ENCODE results near the gene ABI1. TPM values are rescaled to one million over a fixed set of nuclear protein-coding genes. Genes with fewer than 3 reads are reported as not detected.

ABI1 gene
- total and polyA plus RNA-seq, 8 donors: 13.0 to 30.0 (median 18.2) TPM

- no peak for FAIRE-seq
- no peak overlapping the region for H3K4me3 ChIP-seq
- no peak for DNase-seq
- no peaks in the 10 kb centered on the region for H3K4me1 ChIP-seq
- H3K27ac ChIP-seq: no peak overlapping the region
- H3K27me3 ChIP-seq: no peaks in the 10 kb centered on the region
- H3K36me3 ChIP-seq: no peaks in the 10 kb centered on the region
- WGBS, 2 donors: 89 to 94% methylated on average over 5 of the region's 5 CpGs
- no peak for ATAC-seq
- no peak for TF ChIP-seq CTCF (IDR thresholded peaks at IDR 0.05)
- no peaks in the 10 kb centered on the region for H3K9me3 ChIP-seq
- intact Hi-C loops (cut with DNase I): no loop called here
Measured at GRCh38 chr10:26711324-26711723, 149.4 kb downstream of the ABI1 start.

GRCh38 chr10:26706936-26707335 lies 153.8 kb downstream of the ABI1 start:
- no peaks in the 10 kb centered on the region for H3K27me3 ChIP-seq
- no peaks in the 10 kb centered on the region for H3K9me3 ChIP-seq
- H3K4me3 ChIP-seq: no peak overlapping the region
- no peak for FAIRE-seq
- WGBS, 2 donors: 89% methylated on average over 10 of the region's 10 CpGs
- H3K36me3 ChIP-seq: no peaks in the 10 kb centered on the region
- no peak overlapping the region for H3K27ac ChIP-seq
- intact Hi-C loops (cut with DNase I): no loop called here
- no peak for TF ChIP-seq CTCF (IDR thresholded peaks at IDR 0.05)
- no peaks in the 10 kb centered on the region for H3K4me1 ChIP-seq
- no peak for ATAC-seq
- DNase-seq: no peak

DNA sequence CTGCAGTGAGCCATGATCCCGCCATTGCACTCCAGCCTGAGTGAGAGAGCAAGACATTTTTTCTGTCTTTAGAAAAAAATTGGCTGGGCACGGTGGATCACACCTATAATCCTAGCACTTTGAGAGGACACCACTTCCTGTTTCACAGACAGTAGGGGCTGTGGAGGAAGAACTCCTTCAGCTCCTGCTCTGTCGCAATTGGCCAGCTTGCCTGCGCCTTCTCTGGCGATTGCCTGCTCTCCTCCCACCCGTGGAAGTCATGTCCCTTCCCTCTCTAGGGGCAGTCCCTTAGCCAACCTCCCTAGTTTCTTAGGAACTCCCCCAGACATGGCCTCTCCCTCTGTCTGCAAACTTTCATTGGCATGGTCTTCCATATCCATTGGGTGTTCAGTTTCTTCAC lies 154.6 kb downstream of the ABI1 start:
- Histone ChIP-seq H3K27ac (no peak overlapping the region), H3K36me3 (no peaks in the 10 kb centered on the region), H3K27me3 (no peaks in the 10 kb centered on the region), H3K9me3 (no peaks in the 10 kb centered on the region), H3K4me1 (no peaks in the 10 kb centered on the region), H3K4me3 (no peak overlapping the region)
- peak in 1 of 4 donors; percentile 54 for ATAC-seq
- no peak for TF ChIP-seq CTCF (IDR thresholded peaks at IDR 0.05)
- peak in 1 of 6 donors; percentile 22 for DNase-seq
- intact Hi-C loops (cut with DNase I): no loop called here
- FAIRE-seq: no peak
- WGBS, 2 donors: 87 to 88% methylated on average over 6 of the region's 6 CpGs

- FAIRE-seq (no peak), ATAC-seq (no peak), DNase-seq (no peak)
- Histone ChIP-seq H3K4me3 (no peak overlapping the region), H3K9me3 (no peaks in the 10 kb centered on the region), H3K36me3 (no peaks in the 10 kb centered on the region), H3K27me3 (no peaks in the 10 kb centered on the region), H3K27ac (no peak overlapping the region), H3K4me1 (no peaks in the 10 kb centered on the region)
- 83 to 84% methylated on average over 9 of the region's 9 CpGs for WGBS, 2 donors
- no peak for TF ChIP-seq CTCF (IDR thresholded peaks at IDR 0.05)
- intact Hi-C loops (cut with DNase I): no loop called here
Measured at GRCh38 chr10:26703974-26704373, 156.8 kb downstream of the ABI1 start.

GRCh38 chr10:26703096-26703495 lies 157.7 kb downstream of the ABI1 start:
- H3K36me3 ChIP-seq: no peaks in the 10 kb centered on the region
- ATAC-seq: no peak
- no peak overlapping the region for H3K4me3 ChIP-seq
- no peaks in the 10 kb centered on the region for H3K9me3 ChIP-seq
- H3K4me1 ChIP-seq: peaks cover 0 to 8% (median 5%) of the 10 kb centered on the region in 3 donors
- 69 to 84% methylated on average over 4 of the region's 4 CpGs for WGBS, 2 donors
- no peak for FAIRE-seq
- TF ChIP-seq CTCF (IDR thresholded peaks at IDR 0.05): no peak
- intact Hi-C loops (cut with DNase I): no loop called here
- no peak for DNase-seq
- no peak overlapping the region for H3K27ac ChIP-seq
- H3K27me3 ChIP-seq: no peaks in the 10 kb centered on the region

Measured in pancreas (tissue), 10 donors.